GM19395 (cell line): ENCODE measurements around the gene ADGRA1.

Source experiments
- ATAC-seq: cut with Tn5 transposase; IDR thresholded peaks from one replicate; pipeline ENCODE4 v1.9.1; 2021; ENCODE audit warnings: mild to moderate bottlenecking, moderate library complexity; ENCODE audit not compliant: unreplicated experiment

The ADGRA1 gene

GRCh38 chr10:133094286-133094685 is 6.6 kb downstream of the ADGRA1 start:
- no peak for ATAC-seq

GRCh38 chr10:133094866-133095265 is 7.1 kb downstream of the ADGRA1 start:
- no peak for ATAC-seq

GRCh38 chr10:133095586-133095985 is 7.9 kb downstream of the ADGRA1 start:
- no peak for ATAC-seq

GRCh38 chr10:133096616-133097269 is 9.0 kb downstream of the ADGRA1 start:
- ATAC-seq: no peak

- no peak for ATAC-seq
Measured at GRCh38 chr10:133097418-133097817, 9.7 kb downstream of the ADGRA1 start.

GRCh38 chr10:133097961-133098360 is 10.2 kb downstream of the ADGRA1 start:
- no peak for ATAC-seq

- no peak for ATAC-seq
Measured at GRCh38 chr10:133098426-133099124, 10.9 kb downstream of the ADGRA1 start.

GRCh38 chr10:133099571-133099970 is 11.8 kb downstream of the ADGRA1 start:
- no peak for ATAC-seq

GRCh38 chr10:133100186-133100585 is 12.5 kb downstream of the ADGRA1 start:
- ATAC-seq: no peak

GRCh38 chr10:133100706-133101415 is 13.1 kb downstream of the ADGRA1 start:
- no peak for ATAC-seq

GRCh38 chr10:133101416-133101810 is 13.7 kb downstream of the ADGRA1 start:
- no peak for ATAC-seq

GRCh38 chr10:133102415-133103095 is 14.8 kb downstream of the ADGRA1 start:
- ATAC-seq: no peak

GRCh38 chr10:133103311-133103910 is 15.7 kb downstream of the ADGRA1 start:
- no peak for ATAC-seq

GRCh38 chr10:133104068-133104962 is 16.6 kb downstream of the ADGRA1 start:
- no peak for ATAC-seq

- ATAC-seq: no peak
Measured at GRCh38 chr10:133104963-133105640, 17.4 kb downstream of the ADGRA1 start.

- no peak for ATAC-seq
Measured at GRCh38 chr10:133105686-133106390, 18.1 kb downstream of the ADGRA1 start.

GRCh38 chr10:133106516-133106915 is 18.8 kb downstream of the ADGRA1 start:
- ATAC-seq: no peak

- ATAC-seq: no peak
Measured at GRCh38 chr10:133107442-133107841, 19.7 kb downstream of the ADGRA1 start.

GRCh38 chr10:133109711-133110110 is 22.0 kb downstream of the ADGRA1 start:
- ATAC-seq: no peak
